ENCODE data around the gene KLHDC4. TPM values are rescaled to one million over a fixed set of nuclear protein-coding genes. Genes with fewer than 3 reads are reported as not detected.
"Not testable (repeated sequence)": the region's sequence is repeated elsewhere in the genome, so short reads cannot be mapped to it uniquely, and the experiment has no call there.

Gene KLHDC4
- total and polyA plus RNA-seq, 10 of the 15 experiments (the other 5 are each of a cell fraction or from before 2014, with no cell fraction given) = 0.80 to 62.1 (median 32.8) TPM

DNA sequence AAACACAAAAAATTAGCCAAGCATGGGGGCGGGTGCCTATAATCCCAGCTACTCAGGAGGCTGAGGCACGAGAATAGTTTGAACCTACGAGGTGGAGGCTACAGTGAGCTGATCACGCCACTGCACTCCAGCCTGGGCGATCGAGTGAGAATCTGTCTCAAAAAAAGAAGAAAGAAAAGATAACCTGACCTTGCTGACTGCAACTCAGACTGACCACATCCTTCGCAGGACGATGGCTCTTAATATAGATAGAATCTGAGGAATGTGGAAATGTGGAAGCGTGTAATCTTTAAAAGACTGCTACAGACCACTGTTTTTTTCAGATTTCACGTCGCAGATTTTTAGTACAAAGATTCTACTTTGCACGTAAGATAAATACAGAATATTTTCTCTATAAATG, 37.8 kb downstream of the KLHDC4 start:
- TF ChIP-seq SREBF1 (IDR thresholded peaks at IDR 0.05; ENCODE audit: low read length) = no peak
- no peak for TF ChIP-seq IKZF1 (conservative IDR thresholded peaks at IDR 0.05)
- TF ChIP-seq STAT1 (conservative IDR thresholded peaks at IDR 0.05) = no peak
- no peak for TF ChIP-seq GATAD2B (conservative IDR thresholded peaks at IDR 0.05; ENCODE audit: low read depth)
- no peak for TF ChIP-seq TCF7 (IDR thresholded peaks at IDR 0.05; ENCODE audit: borderline replicate concordance)
- no peaks in the 10 kb centered on the region for H4K20me1 ChIP-seq (ENCODE audit: control insufficient read depth, insufficient read depth)
- ChIA-PET POLR2A (no interaction called here), SMC1A (ENCODE audit: uncharacterized antibody, unreplicated experiment) (no interaction called here), CTCF (no interaction called here), RAD21 (ENCODE audit: unreplicated experiment) (no interaction called here)
- H3K27me3 ChIP-seq (replicated peaks in 1 of 2; ENCODE audit: control insufficient read depth in 2 of 2, insufficient read depth in 2 of 2, low read length in 1 of 2) = no peaks in the 10 kb centered on the region
- no peak overlapping the region for H3K4me2 ChIP-seq (ENCODE audit: control insufficient read depth, insufficient read depth)
- H3K9ac ChIP-seq (ENCODE audit: control insufficient read depth, insufficient read depth, low read length) = no peak overlapping the region
- H3K4me1 ChIP-seq (ENCODE audit: control insufficient read depth, insufficient read depth, low read length) = peaks cover 21% of the 10 kb centered on the region
- intact Hi-C loops (cut with micrococcal nuclease; ENCODE audit: unreplicated experiment) = no loop called here
- no peaks in the 10 kb centered on the region for H3K9me3 ChIP-seq (replicated peaks; ENCODE audit: control insufficient read depth, insufficient read depth, low read length)
- no peak for ATAC-seq
- H3K36me3 ChIP-seq (ENCODE audit: control insufficient read depth in 2 of 2, insufficient read depth in 2 of 2, low read length in 1 of 2) = peaks cover 13 to 17% of the 10 kb centered on the region in 2 experiments
- DNase-seq (ENCODE audit: low read depth, low spot score) = no peak
- no peak overlapping the region for H2AFZ ChIP-seq (ENCODE audit: control insufficient read depth, low read depth, low read length)
- in situ Hi-C loops (cut with MboI) = no loop called here
- no peak overlapping the region for H3K27ac ChIP-seq (ENCODE audit: control insufficient read depth, insufficient read depth)
- WGBS (ENCODE audit: insufficient coverage, insufficient replicate concordance, low lambda C conversion rate, missing lambda C conversion rate) = 86% methylated on average over 12 of the region's 12 CpGs
- H3K79me2 ChIP-seq (ENCODE audit: control insufficient read depth, insufficient read depth, low read length) = no peaks in the 10 kb centered on the region
- BruUV-seq (replicated peaks) = no TSS peak
- no peak overlapping the region for H3K4me3 ChIP-seq
- no peak for FAIRE-seq

DNA sequence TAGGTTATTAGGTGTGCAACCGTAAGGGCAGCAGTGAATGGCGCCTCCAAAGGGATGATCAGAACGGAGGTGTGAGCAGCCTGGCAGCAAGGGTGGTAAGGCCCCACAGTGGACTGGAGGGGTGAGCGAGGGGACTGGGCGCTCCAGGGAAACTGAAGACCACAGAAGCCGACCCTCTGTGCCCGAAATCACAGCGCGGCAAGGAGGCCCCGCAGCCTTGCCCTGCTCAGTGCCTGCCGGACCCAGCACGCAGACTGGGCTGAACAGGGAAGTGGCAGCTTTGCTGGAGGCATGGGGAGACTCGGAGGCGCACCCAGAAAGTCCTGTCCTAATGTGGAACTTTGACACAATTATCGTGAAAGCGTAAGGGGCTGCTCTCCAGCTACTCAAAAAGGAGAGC, 38.4 kb downstream of the KLHDC4 start:
- POLR2A ChIA-PET = interaction anchor here (0.7 kb wide), 1 partner anchor 387 kb away, joined by 3 read pairs; no protein-coding TSS in a partner anchor
- CTCF ChIA-PET = no interaction called here
- peaks cover 3% of the 10 kb centered on the region; the same call in 1 of the 2 replicates for H3K79me2 ChIP-seq (ENCODE audit: control insufficient read depth, insufficient read depth, low read length)

DNA sequence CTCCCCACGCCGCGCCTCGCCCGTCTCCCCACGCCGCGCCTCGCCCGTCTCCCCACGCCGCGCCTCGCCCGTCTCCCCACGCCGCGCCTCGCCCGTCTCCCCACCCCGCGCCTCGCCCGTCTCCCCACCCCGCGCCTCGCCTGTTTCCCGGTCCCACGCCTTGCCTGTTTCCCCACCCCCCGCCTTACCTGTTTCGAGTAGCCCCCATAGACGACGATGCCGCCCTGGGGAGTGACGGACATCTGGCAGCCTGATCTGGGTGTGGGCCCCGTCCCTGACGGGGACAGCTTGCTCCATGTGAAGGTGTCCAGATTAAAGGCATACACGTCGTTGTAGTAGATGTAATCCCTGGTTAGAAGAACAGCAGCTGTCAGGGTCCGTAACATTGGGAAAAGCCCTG, 39.2 kb downstream of the KLHDC4 start:
- SMC1A ChIA-PET (ENCODE audit: uncharacterized antibody, unreplicated experiment); H3K9me3 ChIP-seq (replicated peaks; ENCODE audit: control insufficient read depth, insufficient read depth, low read length); FAIRE-seq; CTCF ChIA-PET; ATAC-seq; H3K4me3 ChIP-seq; H3K79me2 ChIP-seq (ENCODE audit: control insufficient read depth, insufficient read depth, low read length); H3K4me2 ChIP-seq (ENCODE audit: control insufficient read depth, insufficient read depth); in situ Hi-C loops (cut with MboI); H4K20me1 ChIP-seq (ENCODE audit: control insufficient read depth, insufficient read depth); H2AFZ ChIP-seq (ENCODE audit: control insufficient read depth, low read depth, low read length); H3K9ac ChIP-seq (ENCODE audit: control insufficient read depth, insufficient read depth, low read length); intact Hi-C loops (cut with micrococcal nuclease; ENCODE audit: unreplicated experiment); H3K27me3 ChIP-seq (replicated peaks in 1 of 2; ENCODE audit: control insufficient read depth in 2 of 2, insufficient read depth in 2 of 2, low read length in 1 of 2); DNase-seq (ENCODE audit: low read depth, low spot score); RAD21 ChIA-PET (ENCODE audit: unreplicated experiment); H3K27ac ChIP-seq (ENCODE audit: control insufficient read depth, insufficient read depth); BruUV-seq (replicated peaks): not testable (repeated sequence)
- POLR2A ChIA-PET = interaction anchor here (0.7 kb wide), 1 partner anchor 386 kb away, joined by 3 read pairs; no protein-coding TSS in a partner anchor
- peaks cover 25% of the 10 kb centered on the region for H3K4me1 ChIP-seq (ENCODE audit: control insufficient read depth, insufficient read depth, low read length)
- 88% methylated on average over 10 of the region's 40 CpGs for WGBS (ENCODE audit: insufficient coverage, insufficient replicate concordance, low lambda C conversion rate, missing lambda C conversion rate)
- H3K36me3 ChIP-seq (ENCODE audit: control insufficient read depth in 2 of 2, insufficient read depth in 2 of 2, low read length in 1 of 2) = peaks cover 13 to 28% of the 10 kb centered on the region in 2 experiments

More for the DNA sequence above, 38.4 kb downstream of the KLHDC4 start:
- H3K9me3 ChIP-seq (replicated peaks; ENCODE audit: control insufficient read depth, insufficient read depth, low read length) = no peaks in the 10 kb centered on the region
- BruUV-seq (replicated peaks) = no TSS peak
- H3K4me3 ChIP-seq = no peak overlapping the region
- H4K20me1 ChIP-seq (ENCODE audit: control insufficient read depth, insufficient read depth) = no peaks in the 10 kb centered on the region
- TF ChIP-seq JUND (IDR thresholded peaks at IDR 0.05; ENCODE audit: low read depth, low read length) = no peak
- TF ChIP-seq CEBPB (IDR thresholded peaks at IDR 0.05; ENCODE audit: borderline replicate concordance in 1 of 2, low read depth in 2 of 2, low read length in 2 of 2) = no peak
- FAIRE-seq (no peak), DNase-seq (ENCODE audit: low read depth, low spot score) (no peak), ATAC-seq (no peak)
- RAD21 ChIA-PET (ENCODE audit: unreplicated experiment) = no interaction called here
- in situ Hi-C loops (cut with MboI) (no loop called here), intact Hi-C loops (cut with micrococcal nuclease; ENCODE audit: unreplicated experiment) (no loop called here)
- peaks cover 13 to 22% of the 10 kb centered on the region in 2 experiments for H3K36me3 ChIP-seq (ENCODE audit: control insufficient read depth in 2 of 2, insufficient read depth in 2 of 2, low read length in 1 of 2)
- no peaks in the 10 kb centered on the region for H3K27me3 ChIP-seq (replicated peaks in 1 of 2; ENCODE audit: control insufficient read depth in 2 of 2, insufficient read depth in 2 of 2, low read length in 1 of 2)
- H3K4me2 ChIP-seq (ENCODE audit: control insufficient read depth, insufficient read depth) = no peak overlapping the region
- no peak overlapping the region for H2AFZ ChIP-seq (ENCODE audit: control insufficient read depth, low read depth, low read length)
- no peak overlapping the region for H3K9ac ChIP-seq (ENCODE audit: control insufficient read depth, insufficient read depth, low read length)
- WGBS (ENCODE audit: insufficient coverage, insufficient replicate concordance, low lambda C conversion rate, missing lambda C conversion rate) = 99% methylated on average over 16 of the region's 16 CpGs
- H3K27ac ChIP-seq (ENCODE audit: control insufficient read depth, insufficient read depth) = no peak overlapping the region
- peaks cover 25% of the 10 kb centered on the region for H3K4me1 ChIP-seq (ENCODE audit: control insufficient read depth, insufficient read depth, low read length)
- SMC1A ChIA-PET (ENCODE audit: uncharacterized antibody, unreplicated experiment) = no interaction called here

All from GM12878 (cell line).